A673 (cell line): ENCODE results near the gene ABHD8. TPM values are rescaled to one million over a fixed set of nuclear protein-coding genes. Genes with fewer than 3 reads are reported as not detected.

Experiments used
- BruUV-seq: library from RNA; stranded (reverse); fragments of 400-500 nt; replicated peaks from 2 replicates; lab custom pipeline; 2021; lab: Mats Ljungman, UMichigan
- CTCF ChIA-PET: fragments of 300-600 bp; sonication (Branson Sonifier 250); formaldehyde crosslinking; loops from one replicate; lab custom pipeline; 2022; ENCODE audit warnings: antibody characterized with exemption; lab: Charles Lee
- POLR2A ChIA-PET: fragments of 300-600 bp; sonication (Branson Sonifier 250); formaldehyde crosslinking; loops from one replicate; lab custom pipeline; 2022; ENCODE audit warnings: antibody characterized with exemption; ENCODE audit not compliant: low non-redundant PET; lab: Charles Lee
- DNase-seq: peaks from one replicate; pipeline ENCODE4 v3.0.0-alpha.2; 2015; ENCODE audit warnings: low spot score
- H3K27ac ChIP-seq: fragments of 200-600 bp; sonication (generic); 2 replicates; pipeline ENCODE4 v1.5.1; 2016; ENCODE audit warnings: mixed run types, low read depth, mild to moderate bottlenecking, mixed read lengths, antibody characterized with exemption, low read length; ENCODE audit not compliant: poor library complexity, severe bottlenecking
- H3K27me3 ChIP-seq: fragments of 200-600 bp; sonication (generic); replicated peaks from 2 replicates; pipeline ENCODE4 v1.6.1; 2017; ENCODE audit warnings: mixed run types, low read depth, mild to moderate bottlenecking, mixed read lengths, antibody characterized with exemption, low read length; ENCODE audit not compliant: insufficient read depth, poor library complexity
- H3K36me3 ChIP-seq: fragments of 200-600 bp; sonication (generic); 2 replicates; pipeline ENCODE4 v1.6.1; 2016; ENCODE audit warnings: mixed run types, mild to moderate bottlenecking, mixed read lengths, antibody characterized with exemption, low read length; ENCODE audit not compliant: insufficient read depth, poor library complexity, severe bottlenecking
- H3K4me1 ChIP-seq: fragments of 200-600 bp; sonication (generic); 2 replicates; pipeline ENCODE4 v1.6.1; 2017; ENCODE audit warnings: mixed run types, mild to moderate bottlenecking, mixed read lengths, antibody characterized with exemption, low read length; ENCODE audit not compliant: insufficient read depth, poor library complexity, severe bottlenecking
- H3K4me3 ChIP-seq: fragments of 200-600 bp; sonication (generic); 2 replicates; pipeline ENCODE4 v1.5.1; 2016; ENCODE audit warnings: low read depth, mixed run types, mild to moderate bottlenecking, mixed read lengths, low read length; ENCODE audit not compliant: poor library complexity, severe bottlenecking
- H3K9me3 ChIP-seq: fragments of 200-600 bp; sonication (generic); 2 replicates; pipeline ENCODE4 v1.6.1; 2016; ENCODE audit warnings: mixed run types, low read depth, mild to moderate bottlenecking, mixed read lengths, antibody characterized with exemption, low read length; ENCODE audit not compliant: poor library complexity, severe bottlenecking
- CTCF ChIP-seq: fragments of 300-800, 200-600 bp; sonication (generic); conservative IDR thresholded peaks from 2 replicates; pipeline ENCODE4 v1.5.1; 2017; ENCODE audit warnings: low read depth, mild to moderate bottlenecking, antibody characterized with exemption, low read length, moderate library complexity, mixed read lengths
- EZH2 ChIP-seq: fragments of 200-600 bp; sonication (generic); IDR thresholded peaks from 2 replicates; pipeline ENCODE4 v1.6.1; 2017; ENCODE audit warnings: borderline replicate concordance, low read depth, mild to moderate bottlenecking, mixed read lengths, antibody characterized with exemption, low read length; ENCODE audit not compliant: poor library complexity, severe bottlenecking
- intact Hi-C: fragments of 100-400 bp; cut with micrococcal nuclease; formaldehyde crosslinking; loops from one replicate; pipeline ENCODE4 v1.10.0; 2022; ENCODE audit not compliant: unreplicated experiment
- total RNA-seq: library from RNA; stranded (reverse); gene quantifications from 2 replicates; pipeline ENCODE4 v1.2.3, GENCODE V29; 2021

Gene ABHD8
- total RNA-seq, 1 experiment from 2014 or later = 11.0 TPM

DNA sequence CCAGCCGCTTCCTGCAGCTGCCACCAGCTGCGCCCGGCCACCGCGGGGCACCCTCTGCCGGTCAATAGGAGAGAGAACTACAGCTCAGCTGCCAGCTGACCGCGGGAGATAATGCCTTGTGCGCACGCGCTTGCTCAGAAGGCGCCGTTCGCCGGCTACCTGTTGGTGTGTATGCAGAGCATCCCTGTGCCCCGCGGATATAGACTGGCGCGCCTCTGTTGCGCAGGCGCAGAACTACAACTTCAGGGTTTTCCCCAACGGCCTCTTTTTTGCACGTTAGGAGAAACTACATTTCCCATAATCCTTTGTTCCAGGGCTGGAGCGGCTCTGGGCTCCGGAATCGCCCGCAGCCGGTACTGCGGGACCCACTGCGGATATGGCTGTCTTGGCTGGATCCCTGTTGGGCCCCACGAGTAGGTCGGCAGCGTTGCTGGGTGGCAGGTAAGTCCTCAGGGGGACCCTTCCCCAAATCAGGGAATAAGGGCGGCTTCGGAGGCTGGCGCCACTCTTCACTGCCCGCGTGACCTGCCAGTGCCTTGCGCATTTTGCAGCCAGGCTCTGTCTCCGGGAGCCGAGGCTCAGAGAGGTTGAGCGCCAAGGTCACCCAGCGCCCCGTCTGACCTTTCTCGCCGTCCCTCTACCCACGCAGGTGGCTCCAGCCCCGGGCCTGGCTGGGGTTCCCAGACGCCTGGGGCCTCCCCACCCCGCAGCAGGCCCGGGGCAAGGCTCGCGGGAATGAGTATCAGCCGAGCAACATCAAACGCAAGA is 2.5 kb upstream of the ABHD8 start, which contains the start of gene MRPL34:
Gene MRPL34, plus strand, starts transcription at position 356 of the 768 bp plus-strand sequence. Its CDS starts 21 bp downstream, at position 377.
- no TSS peak for BruUV-seq
- CTCF ChIA-PET = interaction anchor here (0.6 to 0.7 kb wide), 2 partner anchors 13 to 38 kb away, joined by 3 to 4 read pairs; no protein-coding TSS in a partner anchor
- peak; percentile 76 for TF ChIP-seq CTCF
- TF ChIP-seq EZH2 = no peak
- peak within 1 kb of the TSS; percentile 85 for H3K27ac ChIP-seq
- H3K4me1 ChIP-seq = peaks cover 19% of the 10 kb centered on the region
- POLR2A ChIA-PET = interaction anchor here (0.5 to 0.6 kb wide), 2 partner anchors 32 to 39 kb away, joined by 21 to 24 read pairs; partner anchors contain the start of gene BABAM1
- peak; percentile 99 for DNase-seq
- H3K36me3 ChIP-seq = no peaks in the 10 kb centered on the region
- peak within 1 kb of the TSS; percentile 70 for H3K4me3 ChIP-seq
- intact Hi-C loops = no loop called here
- H3K9me3 ChIP-seq = no peaks in the 10 kb centered on the region
- no peaks in the 10 kb centered on the region for H3K27me3 ChIP-seq

DNA sequence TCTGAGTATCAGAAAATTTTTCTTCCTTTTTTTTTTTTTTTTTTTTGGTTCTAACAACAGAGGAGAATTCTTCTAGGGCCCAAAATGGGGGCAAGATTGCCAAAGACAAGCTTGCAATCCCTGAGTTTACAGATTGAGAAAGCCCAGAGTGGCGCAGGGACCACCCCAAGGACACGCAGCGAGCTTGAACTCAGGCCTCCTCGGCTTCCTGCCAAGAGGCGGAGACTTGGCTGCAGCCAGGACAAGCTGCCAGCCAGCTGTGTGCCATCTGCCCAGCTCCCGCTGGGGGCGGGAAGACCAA is 1.9 kb upstream of the ABHD8 start:
- DNase-seq = no peak
- Histone ChIP-seq H3K4me1 (peaks cover 19% of the 10 kb centered on the region), H3K27me3 (no peaks in the 10 kb centered on the region), H3K9me3 (no peaks in the 10 kb centered on the region), H3K27ac (peak overlapping the region; percentile 42), H3K4me3 (peak overlapping the region; percentile 70), H3K36me3 (no peaks in the 10 kb centered on the region)
- intact Hi-C loops = no loop called here
- no peak for TF ChIP-seq CTCF
- no peak for TF ChIP-seq EZH2
- BruUV-seq = no TSS peak
- POLR2A ChIA-PET = interaction anchor here (0.6 kb wide), 1 partner anchor 38 kb away, joined by 21 read pairs; the partner anchor contains the start of gene BABAM1
- CTCF ChIA-PET = no interaction called here

GRCh38 chr19:17304386-17305215 is 1.4 kb upstream of the ABHD8 start:
- Histone ChIP-seq H3K4me1 (peaks cover 19% of the 10 kb centered on the region), H3K9me3 (no peaks in the 10 kb centered on the region), H3K4me3 (peak overlapping the region; percentile 70), H3K27me3 (no peaks in the 10 kb centered on the region), H3K27ac (peak overlapping the region; percentile 42), H3K36me3 (no peaks in the 10 kb centered on the region)
- ChIA-PET POLR2A (interaction anchor here (0.6 kb wide), 2 partner anchors 37 to 562 kb away, joined by 6 to 21 read pairs; partner anchors contain the start of gene BABAM1), CTCF (no interaction called here)
- TF ChIP-seq EZH2 = no peak
- TF ChIP-seq CTCF = no peak
- no peak for DNase-seq
- no TSS peak for BruUV-seq
- intact Hi-C loops = no loop called here
